GM21515 (cell line): Measurements from ENCODE around the gene TMEM18.

Experiments used
- ATAC-seq: cut with Tn5 transposase; IDR thresholded peaks from one replicate; pipeline ENCODE4 v1.9.1; 2021; ENCODE audit not compliant: unreplicated experiment

TMEM18 gene

GRCh38 chr2:636641-637405 lies 40.4 kb downstream of the TMEM18 start:
- ATAC-seq, result no peak

DNA sequence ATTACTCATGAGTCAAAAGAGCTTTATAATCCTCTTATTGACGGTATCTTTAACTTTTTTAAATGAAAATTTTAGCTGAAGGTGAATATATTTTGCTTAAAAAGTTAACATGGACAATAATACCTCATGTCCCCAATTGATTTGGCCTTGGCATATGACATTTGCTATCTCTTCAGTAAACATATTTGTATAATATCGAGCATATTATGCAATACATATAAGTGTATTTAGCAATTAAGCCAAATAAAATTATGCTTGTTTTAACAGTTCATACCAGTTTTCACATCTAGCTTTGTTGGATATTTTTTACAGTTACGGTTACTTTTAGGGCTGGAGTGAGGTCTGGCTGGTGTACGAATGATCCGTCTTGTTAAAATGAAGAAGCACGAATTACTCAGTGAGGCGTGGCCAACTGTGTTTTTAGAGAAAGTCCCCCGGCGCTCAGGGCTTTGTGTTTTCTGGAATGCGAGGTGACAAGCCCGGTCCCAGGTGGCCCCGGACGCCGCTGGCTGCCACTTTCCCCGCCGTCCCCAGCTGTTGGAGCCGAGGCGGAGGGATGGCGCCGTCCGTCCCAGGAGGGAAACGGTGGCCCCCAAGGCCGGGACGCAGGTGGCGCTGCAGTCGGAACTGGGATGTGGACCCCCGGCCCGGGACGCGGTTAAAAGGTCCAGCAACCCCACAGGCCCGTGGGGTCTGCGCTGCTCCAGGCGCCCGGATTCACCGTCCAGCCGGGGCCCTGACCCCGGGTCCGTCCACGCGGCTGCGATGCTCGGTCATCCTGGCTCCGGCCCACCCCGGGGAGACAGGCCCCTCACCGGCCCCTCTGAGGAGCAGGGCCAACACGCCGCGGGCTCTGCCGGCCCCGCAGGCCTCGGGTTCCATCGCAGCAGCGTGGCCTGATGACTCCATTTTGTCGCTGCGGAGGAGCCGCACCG lies 41.3 kb downstream of the TMEM18 start:
- ATAC-seq, result no peak

- ATAC-seq, result no peak
Measured at GRCh38 chr2:634636-635388, 42.4 kb downstream of the TMEM18 start.

DNA sequence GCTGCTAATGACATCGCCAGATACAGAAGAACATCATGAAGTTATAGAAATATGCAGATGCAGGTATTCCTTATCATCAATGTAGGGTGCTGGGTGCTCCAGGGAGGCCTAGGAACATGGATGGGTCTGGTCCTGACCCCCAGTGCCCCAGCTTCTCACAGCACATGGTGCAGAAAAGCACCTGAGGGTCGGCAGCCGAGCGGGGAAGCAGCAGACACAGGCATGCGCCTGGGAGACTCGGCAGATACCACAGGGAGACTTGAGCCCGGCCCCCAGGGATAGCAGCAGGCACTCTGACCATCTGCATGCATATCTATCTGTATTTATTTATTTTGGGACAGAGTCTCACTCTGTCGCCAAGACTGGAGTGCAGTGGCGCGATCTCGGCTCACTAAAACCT lies 43.2 kb downstream of the TMEM18 start:
- ATAC-seq, result no peak

DNA sequence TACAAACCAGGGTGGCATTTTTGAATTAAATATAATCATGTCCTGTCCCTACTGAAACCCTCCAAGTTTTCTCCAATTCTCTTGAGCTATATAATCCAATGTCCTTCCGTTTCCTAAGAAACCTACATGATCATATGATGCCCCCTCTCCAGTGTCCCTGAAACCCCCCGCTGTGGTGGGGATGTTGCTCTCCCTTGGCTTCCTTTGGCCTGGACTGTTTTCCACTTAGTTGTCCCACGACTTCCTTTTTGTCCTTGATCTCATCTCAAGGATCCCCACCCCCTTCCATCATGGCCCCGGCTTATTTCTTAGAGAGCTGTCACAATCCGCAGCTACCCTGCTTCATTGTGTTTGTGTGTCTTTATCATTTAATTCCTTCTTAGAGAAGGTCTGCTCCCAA lies 43.8 kb downstream of the TMEM18 start:
- ATAC-seq, result no peak

DNA sequence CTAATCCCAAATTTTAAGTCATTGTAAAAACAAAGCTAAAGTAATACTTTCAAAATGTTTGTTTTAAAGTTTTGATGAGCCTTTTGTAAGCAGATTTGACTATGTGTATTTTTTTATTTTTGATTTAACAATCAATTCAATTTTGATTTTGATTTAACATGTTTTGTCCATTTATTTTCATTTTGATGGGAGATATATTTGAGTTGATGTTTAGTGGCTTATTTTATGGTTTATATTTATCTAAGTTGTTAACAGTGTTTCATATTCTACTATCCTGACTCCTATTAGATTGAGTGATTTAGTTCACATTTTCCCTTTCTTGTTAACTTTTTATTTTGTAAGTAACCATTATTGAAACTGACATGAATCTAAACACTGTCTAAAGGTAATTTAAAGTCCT lies 44.7 kb downstream of the TMEM18 start:
- ATAC-seq, result no peak

GRCh38 chr2:631741-632140 lies 45.5 kb downstream of the TMEM18 start:
- ATAC-seq, result no peak

- ATAC-seq, result no peak
Measured at GRCh38 chr2:630451-631320, 46.5 kb downstream of the TMEM18 start.

DNA sequence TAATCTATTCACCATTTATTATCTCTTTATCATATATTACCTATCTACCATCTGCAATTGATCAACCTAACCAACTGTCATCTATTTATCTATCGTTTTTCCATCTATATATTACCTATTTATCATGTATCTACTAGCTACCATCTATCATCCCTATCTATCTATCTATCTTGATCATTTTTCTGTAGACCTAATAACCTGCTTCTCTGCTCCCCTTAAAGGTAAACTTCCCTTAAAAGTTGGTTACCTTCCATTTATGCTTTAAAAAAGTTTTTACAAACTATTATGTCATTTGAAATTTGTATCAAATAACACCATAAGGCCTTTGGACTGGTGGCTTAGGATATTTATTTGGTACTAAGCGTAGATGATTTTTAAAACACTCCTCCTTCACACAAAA lies 47.2 kb downstream of the TMEM18 start:
- ATAC-seq, result no peak

DNA sequence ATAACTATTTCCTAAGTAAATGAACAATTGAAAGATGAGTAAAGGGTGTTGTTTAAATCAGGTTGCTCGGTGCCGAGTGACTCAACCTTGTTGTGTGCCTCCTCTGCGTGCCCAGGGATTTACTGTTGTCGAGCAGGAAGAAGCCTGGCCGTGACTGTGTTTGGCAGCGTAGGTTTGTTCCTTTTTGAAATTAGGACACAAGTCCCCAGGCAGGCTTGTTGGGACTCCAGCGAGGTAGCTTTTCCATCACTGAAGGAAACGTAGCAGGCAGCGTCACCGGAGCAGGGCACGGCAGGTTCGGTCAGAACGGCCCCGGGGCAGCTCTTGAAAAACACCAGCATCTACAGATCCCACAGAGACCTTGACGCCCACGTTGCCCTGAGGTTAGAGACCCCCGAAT lies 48.6 kb downstream of the TMEM18 start:
- ATAC-seq, result no peak

- no peak for ATAC-seq
Measured at GRCh38 chr2:627926-628560, 49.2 kb downstream of the TMEM18 start.

DNA sequence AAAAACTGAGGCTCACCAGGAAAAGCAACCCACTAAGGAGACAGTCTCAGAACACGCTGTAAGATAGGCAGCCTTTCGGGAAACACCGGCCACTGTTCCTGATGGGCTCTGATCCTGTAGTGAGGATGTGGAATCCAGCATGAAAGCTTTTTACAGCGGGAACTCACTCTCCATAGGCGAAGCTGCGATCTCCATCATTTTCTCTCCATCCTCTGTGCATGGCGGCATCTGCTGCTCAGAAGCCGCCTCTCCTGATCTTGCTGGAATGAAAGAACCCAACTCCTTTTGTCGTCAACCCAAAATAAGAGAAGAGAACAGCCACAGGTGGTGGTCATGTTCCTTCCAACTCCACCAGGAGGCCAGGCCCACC lies 49.9 kb downstream of the TMEM18 start:
- ATAC-seq, result no peak

GRCh38 chr2:626491-627339 lies 50.5 kb downstream of the TMEM18 start:
- ATAC-seq, result no peak

DNA sequence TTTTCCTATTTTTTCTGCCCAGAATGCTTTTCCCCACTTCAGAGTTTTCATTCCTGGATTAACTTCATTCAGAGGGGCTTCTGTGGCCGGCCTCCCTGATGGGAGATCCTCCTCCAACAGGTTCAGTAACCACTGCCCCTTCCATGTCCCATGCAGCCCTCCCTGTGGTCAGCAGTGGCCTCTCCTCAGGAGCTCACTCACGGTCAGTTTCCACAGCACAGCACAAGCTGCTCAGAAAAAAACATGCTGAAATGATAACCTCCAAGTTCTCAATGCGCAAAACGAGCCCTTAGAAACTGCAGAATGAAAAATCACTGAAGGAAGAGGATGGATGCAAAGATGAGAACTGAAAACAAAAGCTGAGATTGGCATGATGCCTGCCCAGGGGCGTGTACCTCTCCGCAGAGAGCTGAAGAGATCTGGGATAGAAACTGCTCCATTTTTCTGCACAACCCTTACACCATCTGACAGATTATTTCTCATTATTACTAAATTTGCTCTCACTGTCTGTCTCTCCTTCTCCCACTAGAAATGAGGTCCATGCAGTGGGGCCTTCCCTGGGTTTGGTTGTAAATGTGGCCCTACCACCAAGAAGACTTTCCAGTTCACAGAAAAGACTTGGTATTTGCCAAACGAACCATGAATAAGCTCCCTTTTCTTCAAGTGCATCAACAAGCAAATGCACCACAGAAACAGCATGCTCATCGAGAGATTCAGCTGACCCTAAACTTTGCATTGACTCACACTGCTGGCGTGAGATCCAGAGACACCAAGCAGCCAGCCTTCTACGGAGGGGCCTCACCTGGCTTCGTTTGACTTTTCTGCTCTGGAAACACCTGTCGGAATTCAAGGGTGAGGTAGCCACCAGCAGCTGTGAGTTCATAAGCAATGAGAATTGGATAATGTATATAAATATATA lies 51.5 kb downstream of the TMEM18 start:
- no peak for ATAC-seq

GRCh38 chr2:624551-625347 lies 52.5 kb downstream of the TMEM18 start:
- ATAC-seq, result no peak

DNA sequence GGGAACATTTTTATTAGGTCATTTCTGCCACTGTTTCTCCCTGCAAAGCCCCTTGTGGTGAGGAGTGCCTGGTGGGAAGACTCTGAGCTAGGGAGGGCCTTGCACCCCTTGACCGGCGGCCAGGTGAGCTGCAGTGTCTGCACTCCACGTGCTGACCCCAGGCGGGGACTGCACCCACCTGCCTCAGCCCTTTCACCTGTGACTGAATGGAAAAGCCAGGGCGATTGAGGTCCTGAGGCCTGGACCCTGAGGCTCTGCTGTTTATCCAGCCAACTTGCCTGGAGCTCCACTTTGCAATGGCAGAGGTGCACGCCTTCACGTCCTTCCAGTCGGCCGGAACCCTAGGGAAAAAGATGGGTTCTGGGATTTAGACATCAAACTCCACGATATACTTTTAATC lies 53.1 kb downstream of the TMEM18 start:
- ATAC-seq, result no peak
